ENCODE data around the gene HOXC13. TPM values are rescaled to one million over a fixed set of nuclear protein-coding genes. Genes with fewer than 3 reads are reported as not detected.

Gene HOXC13
- total RNA-seq, 1 donor, result not detected

GRCh38 chr12:53939141-53940108, 794 bp downstream of the HOXC13 start:
- TF ChIP-seq CTCF (IDR thresholded peaks at IDR 0.05; ENCODE audit: insufficient read depth, low read depth, low read length), result no peak
- peak; percentile 48 for DNase-seq (ENCODE audit: low read depth)
- no peak overlapping the region for H3K4me3 ChIP-seq (ENCODE audit: low read depth, low read length)

GRCh38 chr12:53940443-53941014, 1.9 kb downstream of the HOXC13 start:
- TF ChIP-seq CTCF (IDR thresholded peaks at IDR 0.05; ENCODE audit: insufficient read depth, low read depth, low read length), result no peak
- no peak overlapping the region for H3K4me3 ChIP-seq (ENCODE audit: low read depth, low read length)
- DNase-seq (ENCODE audit: low read depth), result no peak

GRCh38 chr12:53941187-53941586, 2.6 kb downstream of the HOXC13 start:
- no peak for TF ChIP-seq CTCF (IDR thresholded peaks at IDR 0.05; ENCODE audit: insufficient read depth, low read depth, low read length)
- DNase-seq (ENCODE audit: low read depth), result no peak
- H3K4me3 ChIP-seq (ENCODE audit: low read depth, low read length), result no peak overlapping the region

GRCh38 chr12:53941750-53942149, 3.1 kb downstream of the HOXC13 start:
- no peak for TF ChIP-seq CTCF (IDR thresholded peaks at IDR 0.05; ENCODE audit: insufficient read depth, low read depth, low read length)
- DNase-seq (ENCODE audit: low read depth), result no peak
- no peak overlapping the region for H3K4me3 ChIP-seq (ENCODE audit: low read depth, low read length)

GRCh38 chr12:53942467-53942997, 3.9 kb downstream of the HOXC13 start:
- no peak overlapping the region for H3K4me3 ChIP-seq (ENCODE audit: low read depth, low read length)
- no peak for DNase-seq (ENCODE audit: low read depth)
- TF ChIP-seq CTCF (IDR thresholded peaks at IDR 0.05; ENCODE audit: insufficient read depth, low read depth, low read length), result no peak

- H3K4me3 ChIP-seq (ENCODE audit: low read depth, low read length), result no peak overlapping the region
- no peak for DNase-seq (ENCODE audit: low read depth)
- TF ChIP-seq CTCF (IDR thresholded peaks at IDR 0.05; ENCODE audit: insufficient read depth, low read depth, low read length), result no peak
Measured at GRCh38 chr12:53944209-53944608, 5.6 kb downstream of the HOXC13 start.
